ENCODE data around the gene DFFA. TPM values are rescaled to one million over a fixed set of nuclear protein-coding genes. Genes with fewer than 3 reads are reported as not detected.

DFFA gene
- total RNA-seq, 2 experiments from 2014 or later = 34.2 to 36.1 TPM

DNA sequence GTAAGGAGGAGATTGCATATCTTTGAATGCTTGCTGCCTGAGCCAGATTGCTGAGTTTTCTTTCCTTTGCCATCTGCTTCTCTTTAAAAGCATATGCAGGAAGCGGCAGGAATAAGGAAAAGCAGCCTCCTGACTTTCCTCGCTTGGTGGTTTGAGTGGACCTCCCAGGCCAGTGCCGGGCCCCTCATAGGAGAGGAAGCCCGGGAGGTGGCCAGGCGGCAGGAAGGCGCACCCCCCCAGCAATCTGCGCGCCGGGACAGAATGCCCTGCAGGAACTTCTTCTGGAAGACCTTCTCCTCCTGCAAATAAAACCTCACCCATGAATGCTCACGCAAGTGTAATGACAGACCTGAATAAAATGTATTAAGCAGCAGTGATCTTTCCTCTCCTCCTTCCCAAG lies 21.0 kb downstream of the DFFA start:
- CTCF ChIA-PET = no interaction called here
- peaks cover 7% of the 10 kb centered on the region for H3K36me3 Mint-ChIP-seq (ENCODE audit: low read depth)
- intact Hi-C loops (cut with micrococcal nuclease) = no loop called here
- H3K27me3 Mint-ChIP-seq (ENCODE audit: low read depth) = no peaks in the 10 kb centered on the region
- no peaks in the 10 kb centered on the region for H3K9me3 Mint-ChIP-seq
- H3K4me1 Mint-ChIP-seq (ENCODE audit: low read depth) = no peaks in the 10 kb centered on the region
- H3K4me3 Mint-ChIP-seq = no peak overlapping the region
- H3K27ac Mint-ChIP-seq = no peak overlapping the region
- no peak for DNase-seq

DNA sequence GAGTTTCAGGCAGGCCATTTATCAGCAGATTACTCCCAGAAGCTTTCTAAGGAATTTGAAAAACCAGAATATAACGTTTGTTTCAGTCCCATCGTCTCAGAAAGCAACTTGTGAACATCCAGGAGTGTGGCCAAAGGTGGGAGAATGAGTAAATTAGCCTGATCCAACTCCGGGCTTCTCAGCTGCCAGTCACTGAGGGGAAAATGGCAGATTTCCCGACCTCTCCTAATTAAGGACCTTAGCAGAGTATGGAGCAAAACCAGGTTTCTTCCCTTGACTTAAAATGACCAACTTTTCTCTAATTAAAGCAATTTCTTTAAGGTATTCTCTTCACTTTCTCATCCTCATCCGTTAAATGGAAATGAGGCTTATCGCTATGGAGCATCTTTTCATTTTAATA lies 21.5 kb downstream of the DFFA start:
- Mint-ChIP-seq H3K4me3 (no peak overlapping the region), H3K27me3 (ENCODE audit: low read depth) (no peaks in the 10 kb centered on the region), H3K36me3 (ENCODE audit: low read depth) (peaks cover 4% of the 10 kb centered on the region), H3K27ac (no peak overlapping the region), H3K4me1 (ENCODE audit: low read depth) (no peaks in the 10 kb centered on the region), H3K9me3 (no peaks in the 10 kb centered on the region)
- intact Hi-C loops (cut with micrococcal nuclease) = no loop called here
- DNase-seq = no peak
- CTCF ChIA-PET = no interaction called here

DNA sequence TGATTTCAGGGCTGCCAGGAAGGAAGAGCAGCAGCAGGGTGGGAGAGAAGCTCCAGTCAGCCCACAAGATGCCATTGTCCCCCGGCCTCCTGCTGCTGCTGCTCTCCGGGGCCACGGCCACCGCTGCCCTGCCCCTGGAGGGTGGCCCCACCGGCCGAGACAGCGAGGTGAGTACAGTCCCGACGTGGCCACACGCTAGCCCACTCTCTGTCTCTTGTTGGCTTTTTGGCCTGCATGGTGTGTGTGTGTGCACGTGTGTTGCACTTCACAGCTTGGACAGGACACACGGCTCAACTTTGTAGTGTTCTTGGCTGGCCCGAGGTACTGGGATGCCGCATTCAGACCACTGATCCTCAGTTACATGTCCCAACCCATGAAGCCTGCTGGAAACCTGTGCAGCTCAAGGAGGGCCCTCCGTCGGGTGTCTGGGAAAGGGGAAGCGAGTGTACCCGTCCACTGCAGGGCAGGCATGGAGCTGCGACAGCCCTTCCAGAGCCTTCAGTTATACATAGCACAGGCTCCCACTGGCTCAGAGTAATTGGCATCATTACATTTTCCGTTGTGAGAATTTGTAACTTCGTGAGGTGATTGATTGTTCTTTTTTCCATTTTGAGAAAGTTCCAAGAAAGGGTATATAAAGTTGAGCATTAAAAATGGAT lies 22.0 kb downstream of the DFFA start:
- H3K36me3 Mint-ChIP-seq (ENCODE audit: low read depth) = peaks cover 4% of the 10 kb centered on the region
- H3K4me3 Mint-ChIP-seq = no peak overlapping the region
- no peak for DNase-seq
- H3K9me3 Mint-ChIP-seq = no peaks in the 10 kb centered on the region
- H3K27ac Mint-ChIP-seq = no peak overlapping the region
- CTCF ChIA-PET = no interaction called here
- no peaks in the 10 kb centered on the region for H3K27me3 Mint-ChIP-seq (ENCODE audit: low read depth)
- H3K4me1 Mint-ChIP-seq (ENCODE audit: low read depth) = no peaks in the 10 kb centered on the region
- intact Hi-C loops (cut with micrococcal nuclease) = no loop called here

DNA sequence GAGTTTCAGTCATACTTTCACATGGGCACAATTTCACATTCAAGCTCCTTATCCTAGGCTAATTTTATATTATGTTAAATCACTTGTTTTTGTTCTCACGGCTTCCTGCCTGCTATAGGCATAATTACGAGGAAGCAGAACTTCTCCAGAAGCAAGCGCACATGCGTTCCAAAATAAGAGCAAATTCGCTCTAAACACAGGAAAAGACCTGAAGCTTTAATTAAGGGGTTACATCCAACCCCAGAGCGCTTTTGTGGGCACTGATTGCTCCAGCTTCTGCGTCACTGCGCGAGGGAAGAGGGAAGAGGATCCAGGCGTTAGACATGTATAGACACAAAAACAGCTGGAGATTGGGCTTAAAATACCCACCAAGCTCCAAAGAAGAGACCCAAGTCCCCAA lies 22.6 kb downstream of the DFFA start, which contains the start of gene CORT:
CORT (plus strand) TSS at position 281 of the 400 bp plus-strand sequence. CDS start 193 bp downstream, outside the sequence.
- DNase-seq = no peak
- Mint-ChIP-seq H3K4me3 (no peak within 1 kb of the TSS), H3K27ac (no peak within 1 kb of the TSS), H3K4me1 (ENCODE audit: low read depth) (no peaks in the 10 kb centered on the region), H3K27me3 (ENCODE audit: low read depth) (no peaks in the 10 kb centered on the region), H3K9me3 (no peaks in the 10 kb centered on the region), H3K36me3 (ENCODE audit: low read depth) (peaks cover 4% of the 10 kb centered on the region)
- intact Hi-C loops (cut with micrococcal nuclease) = no loop called here
- CTCF ChIA-PET = no interaction called here

DNA sequence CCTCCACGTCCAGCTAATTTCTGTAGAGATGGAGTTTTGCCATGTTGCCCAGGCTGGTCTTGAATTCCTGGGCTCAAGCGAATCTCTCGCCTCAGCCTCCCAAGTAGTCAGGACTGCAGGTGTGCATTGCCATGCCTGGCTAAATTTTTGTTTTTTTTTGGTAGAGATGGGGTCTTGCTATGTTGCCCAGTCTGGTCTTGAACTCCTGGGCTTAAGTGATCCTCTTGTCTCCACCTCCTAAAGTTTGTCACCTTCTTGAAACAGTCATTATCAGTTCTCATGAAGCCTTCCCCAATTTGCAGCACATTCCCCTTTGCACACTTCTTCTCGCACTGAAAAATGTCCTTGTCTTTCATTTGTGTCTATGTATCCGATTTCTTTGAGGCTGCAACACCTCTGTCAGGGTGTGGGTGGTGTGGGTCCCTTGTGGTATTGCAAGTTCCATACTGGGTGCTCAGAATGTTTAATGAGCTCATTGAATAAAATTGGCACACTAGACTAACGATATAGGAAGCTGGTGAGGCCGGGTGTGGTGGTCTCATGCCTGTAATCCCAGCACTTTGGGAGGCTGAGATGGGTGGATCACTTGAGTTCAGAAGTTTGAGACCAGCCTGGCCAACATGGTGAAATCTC lies 25.4 kb downstream of the DFFA start:
- Mint-ChIP-seq H3K27ac (no peak overlapping the region), H3K4me1 (ENCODE audit: low read depth) (no peaks in the 10 kb centered on the region), H3K4me3 (no peak overlapping the region), H3K36me3 (ENCODE audit: low read depth) (peaks cover 2% of the 10 kb centered on the region), H3K9me3 (no peaks in the 10 kb centered on the region), H3K27me3 (ENCODE audit: low read depth) (no peaks in the 10 kb centered on the region)
- intact Hi-C loops (cut with micrococcal nuclease) = no loop called here
- DNase-seq = no peak
- CTCF ChIA-PET = interaction anchor here (0.8 kb wide), 1 partner anchor 48 kb away, joined by 3 read pairs; no protein-coding TSS in a partner anchor

DNA sequence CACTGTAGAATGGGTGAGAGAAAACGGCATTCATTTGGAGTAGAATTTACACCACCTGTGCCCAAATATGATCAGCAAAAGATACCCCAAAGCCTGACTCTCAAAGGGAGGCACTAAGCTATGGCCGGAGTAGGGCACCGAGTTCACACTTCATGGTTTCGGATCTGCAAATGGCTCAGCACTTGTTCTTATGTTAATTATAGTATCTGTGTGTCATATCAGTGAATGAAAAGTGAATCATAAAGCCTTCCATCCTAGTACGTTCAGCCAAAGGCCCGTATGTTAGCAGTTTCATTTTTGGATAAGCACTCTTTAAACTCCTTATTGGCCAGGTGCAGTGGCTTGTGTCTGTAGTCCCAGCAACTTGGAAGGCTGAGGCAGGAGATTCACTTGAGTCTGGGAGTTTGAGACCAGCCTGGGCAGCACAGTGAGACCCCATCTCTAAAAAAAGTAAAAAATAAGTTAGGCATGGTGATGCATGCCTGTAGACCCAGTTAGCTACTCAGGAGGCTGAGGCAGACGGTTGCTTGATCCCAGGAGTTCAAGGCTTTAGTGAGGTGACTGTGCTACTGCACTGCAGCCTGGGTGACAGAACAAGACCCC lies 27.4 kb downstream of the DFFA start:
- Mint-ChIP-seq H3K9me3 (no peaks in the 10 kb centered on the region), H3K4me3 (no peak overlapping the region), H3K27ac (no peak overlapping the region), H3K4me1 (ENCODE audit: low read depth) (no peaks in the 10 kb centered on the region), H3K36me3 (ENCODE audit: low read depth) (peaks cover 2% of the 10 kb centered on the region), H3K27me3 (ENCODE audit: low read depth) (no peaks in the 10 kb centered on the region)
- CTCF ChIA-PET = interaction anchor here (0.7 to 1.0 kb wide), 2 partner anchors 10 to 20 kb away, joined by 4 read pairs; no protein-coding TSS in a partner anchor
- intact Hi-C loops (cut with micrococcal nuclease) = no loop called here
- DNase-seq = no peak

DNA sequence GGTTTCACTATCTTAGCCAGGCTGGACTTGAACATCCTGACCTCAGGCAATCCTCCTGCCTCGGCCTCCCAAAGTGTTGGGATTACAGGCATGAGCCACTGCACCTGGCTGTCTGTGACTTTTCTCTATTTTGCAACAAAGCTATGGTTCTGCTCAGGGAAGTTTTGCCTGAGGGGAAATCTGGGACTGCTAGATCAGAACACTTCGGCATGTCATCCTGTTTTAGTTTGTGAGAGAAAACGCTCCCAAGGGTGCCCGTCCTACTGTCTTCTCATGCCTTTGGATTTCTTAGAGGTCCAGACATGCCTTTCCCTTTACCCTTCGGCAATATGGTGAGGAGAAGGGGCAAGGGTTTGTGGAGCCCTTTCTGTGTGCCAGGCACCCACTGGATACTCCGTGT lies 28.1 kb downstream of the DFFA start:
- intact Hi-C loops (cut with micrococcal nuclease) = no loop called here

DNA sequence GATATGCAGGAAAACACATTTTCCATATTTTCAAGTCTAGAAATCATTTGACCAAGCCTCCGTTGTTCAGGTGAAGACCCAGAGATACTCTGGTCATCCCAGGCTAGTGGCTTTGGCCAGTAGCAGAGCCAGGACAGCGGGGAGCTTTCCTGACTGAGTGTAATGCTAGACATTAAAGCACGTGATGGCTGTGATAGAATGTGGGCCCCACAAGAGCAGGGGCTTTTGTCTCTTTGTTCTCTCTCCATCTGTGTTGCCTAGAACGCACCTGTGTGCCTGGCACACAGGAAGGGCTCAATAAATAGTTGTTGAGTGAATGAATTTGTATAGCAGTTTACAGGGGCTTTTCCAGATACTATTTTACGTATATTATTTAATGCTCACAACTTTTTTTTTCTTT lies 31.5 kb downstream of the DFFA start:
- Mint-ChIP-seq H3K9me3 (no peaks in the 10 kb centered on the region), H3K27me3 (ENCODE audit: low read depth) (no peaks in the 10 kb centered on the region), H3K4me1 (ENCODE audit: low read depth) (no peaks in the 10 kb centered on the region), H3K36me3 (ENCODE audit: low read depth) (no peaks in the 10 kb centered on the region), H3K4me3 (no peak overlapping the region), H3K27ac (no peak overlapping the region)
- CTCF ChIA-PET = no interaction called here
- no peak for DNase-seq
- intact Hi-C loops (cut with micrococcal nuclease) = no loop called here

More for the DNA sequence above, 28.1 kb downstream of the DFFA start:
- H3K27ac Mint-ChIP-seq = no peak overlapping the region
- H3K4me3 Mint-ChIP-seq = no peak overlapping the region
- H3K4me1 Mint-ChIP-seq (ENCODE audit: low read depth) = no peaks in the 10 kb centered on the region
- H3K27me3 Mint-ChIP-seq (ENCODE audit: low read depth) = no peaks in the 10 kb centered on the region
- no peak for DNase-seq
- H3K36me3 Mint-ChIP-seq (ENCODE audit: low read depth) = peaks cover 2% of the 10 kb centered on the region
- CTCF ChIA-PET = interaction anchor here (0.7 kb wide), 1 partner anchor 21 kb away, joined by 4 read pairs; no protein-coding TSS in a partner anchor
- H3K9me3 Mint-ChIP-seq = no peaks in the 10 kb centered on the region

DNA sequence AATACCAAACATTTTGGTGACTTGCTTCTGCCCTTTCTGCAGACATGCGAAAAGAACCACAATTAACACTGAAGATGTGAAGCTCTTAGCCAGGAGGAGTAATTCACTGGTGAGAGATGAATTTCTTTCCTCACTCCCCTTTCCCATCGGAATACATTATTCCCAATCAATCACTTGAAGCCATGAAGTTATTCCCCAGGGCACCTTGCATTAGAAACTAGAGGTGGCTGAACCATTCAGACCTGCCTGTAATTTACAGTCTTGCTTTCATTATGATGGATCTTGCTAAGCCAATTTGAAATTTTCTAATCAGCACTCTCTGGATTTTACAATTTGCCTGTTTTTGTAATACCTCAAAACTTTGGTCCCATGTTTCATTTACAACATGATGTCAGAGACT lies 32.0 kb downstream of the DFFA start:
- no peak overlapping the region for H3K4me3 Mint-ChIP-seq
- CTCF ChIA-PET = interaction anchor here (0.7 kb wide), 1 partner anchor 10 kb away, joined by 3 read pairs; the partner anchor contains the start of gene CENPS
- no peak for DNase-seq
- no peaks in the 10 kb centered on the region for H3K9me3 Mint-ChIP-seq
- no peaks in the 10 kb centered on the region for H3K36me3 Mint-ChIP-seq (ENCODE audit: low read depth)
- no peak overlapping the region for H3K27ac Mint-ChIP-seq
- no peaks in the 10 kb centered on the region for H3K27me3 Mint-ChIP-seq (ENCODE audit: low read depth)
- H3K4me1 Mint-ChIP-seq (ENCODE audit: low read depth) = no peaks in the 10 kb centered on the region
- intact Hi-C loops (cut with micrococcal nuclease) = no loop called here

DNA sequence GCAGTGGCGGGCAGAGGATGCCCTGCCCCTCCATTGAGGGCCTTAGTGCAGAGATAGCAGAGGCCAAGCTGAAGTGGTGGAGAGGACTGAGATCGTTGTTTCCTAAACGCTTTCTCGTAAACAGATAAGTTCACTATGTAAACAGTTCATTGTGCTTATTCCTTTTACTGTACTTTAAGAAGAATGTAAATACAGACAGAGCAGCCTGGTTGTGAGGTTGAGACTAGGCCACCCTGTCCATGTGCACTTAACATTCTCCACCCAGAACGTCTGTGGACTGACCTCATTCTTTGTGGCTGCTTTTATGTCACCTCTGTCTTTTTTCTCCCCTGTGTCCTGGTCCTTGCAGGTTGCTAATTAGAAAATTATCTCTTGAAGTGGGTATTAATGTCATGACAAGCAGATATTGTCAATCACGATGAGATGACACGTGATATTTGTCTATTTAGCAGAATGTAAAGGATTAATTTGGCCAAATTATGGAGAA lies 33.6 kb downstream of the DFFA start:
- no peaks in the 10 kb centered on the region for H3K27me3 Mint-ChIP-seq (ENCODE audit: low read depth)
- H3K9me3 Mint-ChIP-seq = no peaks in the 10 kb centered on the region
- CTCF ChIA-PET = interaction anchor here (1.0 to 2.2 kb wide), 2 partner anchors 10 to 55 kb away, joined by 3 to 7 read pairs; no protein-coding TSS in a partner anchor
- intact Hi-C loops (cut with micrococcal nuclease) = no loop called here
- no peak overlapping the region for H3K4me3 Mint-ChIP-seq
- DNase-seq = no peak
- H3K36me3 Mint-ChIP-seq (ENCODE audit: low read depth) = no peaks in the 10 kb centered on the region
- no peak overlapping the region for H3K27ac Mint-ChIP-seq
- no peaks in the 10 kb centered on the region for H3K4me1 Mint-ChIP-seq (ENCODE audit: low read depth)

DNA sequence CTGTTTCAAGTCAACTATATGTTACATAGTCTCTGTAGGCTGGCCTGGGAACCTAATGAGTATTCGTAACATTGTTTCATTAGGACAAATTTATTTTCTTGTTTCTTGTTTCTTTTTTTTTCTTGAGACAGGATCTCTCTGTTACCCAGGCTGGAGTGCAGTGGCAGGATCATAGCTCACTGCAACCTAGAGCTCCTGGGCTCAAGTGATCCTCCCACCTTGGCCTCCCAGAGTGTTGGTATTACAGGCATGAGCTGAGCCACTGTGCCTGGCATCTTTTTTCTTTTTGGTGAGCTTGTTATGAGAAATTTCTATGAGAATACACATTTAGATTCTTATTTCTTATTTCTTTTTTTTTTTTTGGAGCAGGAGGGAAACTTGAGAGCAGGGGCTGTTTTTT lies 35.3 kb downstream of the DFFA start:
- CTCF ChIA-PET = interaction anchor here (0.6 to 2.2 kb wide), 3 partner anchors 57 to 104 kb away, joined by 3 to 7 read pairs (median 3); no protein-coding TSS in a partner anchor
- Mint-ChIP-seq H3K36me3 (ENCODE audit: low read depth) (no peaks in the 10 kb centered on the region), H3K4me1 (ENCODE audit: low read depth) (peaks cover 4% of the 10 kb centered on the region), H3K27me3 (ENCODE audit: low read depth) (no peaks in the 10 kb centered on the region), H3K27ac (no peak overlapping the region), H3K9me3 (no peaks in the 10 kb centered on the region), H3K4me3 (no peak overlapping the region)
- DNase-seq = no peak
- intact Hi-C loops (cut with micrococcal nuclease) = no loop called here

DNA sequence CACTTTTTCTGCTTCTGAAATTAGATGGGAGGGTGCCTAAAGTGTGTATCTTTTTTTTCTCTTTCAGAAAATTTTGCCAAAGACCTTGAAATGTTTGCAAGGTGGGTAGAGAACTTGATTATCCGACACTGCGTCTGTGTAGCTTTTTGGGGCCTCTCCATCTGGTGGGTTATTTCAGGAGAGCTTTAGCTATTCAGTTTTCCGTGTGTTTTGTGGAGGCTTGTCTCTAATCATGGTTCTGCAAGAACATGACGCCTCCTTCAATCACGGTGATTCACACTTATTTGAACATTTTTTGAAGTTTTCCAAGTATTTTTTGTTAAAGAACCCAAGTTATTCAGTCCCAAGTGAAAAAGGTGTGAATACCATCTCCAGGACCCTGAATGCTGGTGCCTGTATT lies 37.7 kb downstream of the DFFA start:
- H3K27ac Mint-ChIP-seq = no peak overlapping the region
- no peaks in the 10 kb centered on the region for H3K9me3 Mint-ChIP-seq
- no peaks in the 10 kb centered on the region for H3K36me3 Mint-ChIP-seq (ENCODE audit: low read depth)
- H3K27me3 Mint-ChIP-seq (ENCODE audit: low read depth) = no peaks in the 10 kb centered on the region
- DNase-seq = no peak
- H3K4me1 Mint-ChIP-seq (ENCODE audit: low read depth) = peaks cover 19% of the 10 kb centered on the region
- intact Hi-C loops (cut with micrococcal nuclease) = no loop called here
- H3K4me3 Mint-ChIP-seq = no peak overlapping the region
- CTCF ChIA-PET = interaction anchor here (2.4 kb wide), 1 partner anchor 60 kb away, joined by 6 read pairs; no protein-coding TSS in a partner anchor

Data from activated naive CD4-positive, alpha-beta T cell treated with anti-CD3 and anti-CD28 coated beads for 36 hours (primary cell).